HL-60/S4 treated with retinoic acid at 250 ng/mL for 4 days and 3 days (cell line): ENCODE results near the gene PDK1.

Experiments used
- in situ Hi-C: fragments of 300-500 bp; cut with MboI; formaldehyde crosslinking; loops from 2 replicates; pipeline ENCODE4 v1.7.0; 2022; ENCODE audit warnings: low sequenced_read_pairs

The PDK1 gene

GRCh38 chr2:172635548-172635947, 79.7 kb downstream of the PDK1 start:
- in situ Hi-C loops: no loop called here

GRCh38 chr2:172639256-172639655, 83.4 kb downstream of the PDK1 start:
- in situ Hi-C loops: no loop called here

DNA sequence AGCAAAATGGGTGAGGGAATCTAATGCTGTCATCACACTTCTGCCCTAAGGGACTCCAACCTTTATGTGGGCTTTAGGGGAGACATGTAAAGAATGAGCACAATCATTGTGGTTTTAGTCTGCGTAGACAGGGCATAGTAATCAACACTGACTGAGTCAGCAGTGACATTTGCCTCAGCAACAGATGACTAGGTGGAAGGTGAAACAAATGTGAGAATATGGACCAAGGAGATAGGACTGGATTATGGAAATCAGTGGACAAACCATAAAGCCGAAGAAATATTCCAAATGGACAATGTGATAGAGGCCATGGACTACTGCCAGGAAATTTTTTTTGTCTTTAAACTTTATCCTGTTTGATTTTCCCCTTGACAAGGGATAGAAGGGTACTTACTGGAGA, 83.9 kb downstream of the PDK1 start:
- in situ Hi-C loops: no loop called here

- in situ Hi-C loops: no loop called here
Measured at GRCh38 chr2:172640389-172640788, 84.5 kb downstream of the PDK1 start.

GRCh38 chr2:172642301-172643020, 86.6 kb downstream of the PDK1 start:
- in situ Hi-C loops: no loop called here

- in situ Hi-C loops: no loop called here
Measured at GRCh38 chr2:172643142-172643541, 87.3 kb downstream of the PDK1 start.

GRCh38 chr2:172647439-172647838, 91.5 kb downstream of the PDK1 start:
- in situ Hi-C loops: no loop called here

- in situ Hi-C loops: no loop called here
Measured at GRCh38 chr2:172655091-172655837, 99.4 kb downstream of the PDK1 start.

GRCh38 chr2:172655838-172656573, 100.1 kb downstream of the PDK1 start:
- in situ Hi-C loops: no loop called here
